Measurements from ENCODE around the gene EIF3K.

Gene EIF3K

DNA sequence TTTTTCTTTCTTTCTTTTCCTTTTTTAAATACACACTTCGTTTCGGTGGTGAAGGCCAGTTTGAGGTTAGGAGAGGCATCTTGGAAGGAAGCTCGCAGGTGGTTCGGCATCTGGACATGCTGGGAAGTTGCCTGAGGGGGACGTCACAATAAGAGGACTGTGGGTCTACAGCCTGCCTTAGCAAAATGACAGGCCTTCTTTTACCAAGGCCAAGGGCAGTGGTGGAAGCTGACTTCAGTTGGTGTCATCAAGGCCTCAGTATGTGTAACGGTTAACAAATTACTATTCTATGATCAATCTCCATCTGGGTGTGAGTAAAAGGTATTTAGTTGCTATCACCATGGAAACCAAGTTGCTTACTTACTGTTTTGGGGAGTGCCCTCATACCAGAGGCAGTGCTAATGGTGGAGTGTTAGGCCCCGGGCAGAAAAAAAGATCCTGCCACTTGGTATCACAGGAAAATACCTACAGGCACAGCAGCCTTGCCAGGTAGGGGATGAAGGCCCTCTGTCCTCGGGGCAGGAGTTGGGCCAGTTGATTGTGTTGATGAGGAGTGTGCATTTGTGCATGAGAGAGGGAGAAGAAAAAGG lies 38.7 kb downstream of the EIF3K start:
- peak overlapping the region; percentile 96 for H3K27ac ChIP-seq (ENCODE audit: low read depth, low read length)
- no peaks in the 10 kb centered on the region for H3K27me3 ChIP-seq (ENCODE audit: control insufficient read depth in 5 of 5, insufficient read depth in 4 of 5, low read length in 5 of 5)
- peaks cover 0 to 5% (median 0%) of the 10 kb centered on the region in 5 donors for H3K36me3 ChIP-seq (ENCODE audit: control insufficient read depth in 5 of 5, insufficient read depth in 5 of 5, low read length in 5 of 5)
- peaks cover 9 to 98% (median 94%) of the 10 kb centered on the region in 5 donors for H3K4me1 ChIP-seq (ENCODE audit: control insufficient read depth in 5 of 5, insufficient read depth in 5 of 5, low read length in 5 of 5)
- H3K9ac ChIP-seq (ENCODE audit: low read length in 5 of 5): peak overlapping the region in 3 of 5 donors; percentile 56 to 73 (median 62)
- peak overlapping the region in 2 of 5 donors; percentile 4 to 26 for H3K4me3 ChIP-seq (ENCODE audit: low read depth in 1 of 5, low read length in 5 of 5)
- no peaks in the 10 kb centered on the region for H3K9me3 ChIP-seq (ENCODE audit: control insufficient read depth in 5 of 5, low read length in 5 of 5)

DNA sequence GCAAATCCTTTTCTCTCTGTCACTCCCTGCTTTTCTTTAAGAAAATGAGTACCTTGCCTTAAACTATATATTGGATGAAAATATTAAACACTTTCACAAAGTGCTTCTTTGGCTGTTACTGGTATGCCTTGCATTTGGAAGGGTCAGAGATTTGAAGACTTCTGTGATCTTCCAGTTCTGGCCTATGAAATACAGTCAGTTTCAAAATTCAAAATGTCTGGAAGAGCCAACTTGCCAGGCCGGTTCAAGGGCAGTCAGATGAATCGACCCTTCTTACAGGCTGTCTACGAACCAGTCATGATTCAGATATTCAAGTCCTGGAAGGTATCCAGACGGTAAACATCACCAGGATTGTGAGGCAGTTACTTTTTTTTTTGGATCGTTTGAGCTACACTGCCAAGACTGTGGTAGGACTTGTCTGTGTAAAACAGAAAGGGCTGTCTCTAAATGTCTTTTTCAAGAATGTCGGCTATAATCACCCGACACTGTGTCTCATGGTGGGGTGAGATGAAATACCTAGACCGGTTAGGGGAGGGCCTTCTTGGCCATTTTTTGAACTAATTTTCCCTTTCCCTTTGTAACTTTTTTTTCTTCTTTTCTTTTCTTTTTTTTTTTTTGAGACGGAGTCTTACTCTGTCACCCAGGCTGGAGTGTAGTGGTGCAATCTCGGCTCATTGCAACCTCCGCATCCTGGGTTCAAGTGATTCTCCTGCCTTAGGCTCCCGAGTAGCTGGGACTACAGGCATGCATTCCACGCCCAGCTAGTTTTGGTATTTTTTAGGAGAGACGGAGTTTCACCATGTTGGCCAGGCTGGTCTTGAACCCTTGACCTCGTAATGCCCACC lies 39.7 kb downstream of the EIF3K start:
- Histone ChIP-seq H3K9ac (ENCODE audit: low read length in 5 of 5) (peak overlapping the region in 4 of 5 donors; percentile 56 to 73 (median 60)), H3K4me3 (ENCODE audit: low read depth in 1 of 5, low read length in 5 of 5) (peak overlapping the region in 2 of 5 donors; percentile 30 to 49), H3K4me1 (ENCODE audit: control insufficient read depth in 5 of 5, insufficient read depth in 5 of 5, low read length in 5 of 5) (peaks cover 7 to 96% (median 94%) of the 10 kb centered on the region in 5 donors), H3K27me3 (ENCODE audit: control insufficient read depth in 5 of 5, insufficient read depth in 4 of 5, low read length in 5 of 5) (no peaks in the 10 kb centered on the region), H3K27ac (ENCODE audit: low read depth, low read length) (peak overlapping the region; percentile 96), H3K9me3 (ENCODE audit: control insufficient read depth in 5 of 5, low read length in 5 of 5) (no peaks in the 10 kb centered on the region), H3K36me3 (ENCODE audit: control insufficient read depth in 5 of 5, insufficient read depth in 5 of 5, low read length in 5 of 5) (peaks cover 0 to 5% (median 0%) of the 10 kb centered on the region in 5 donors)

DNA sequence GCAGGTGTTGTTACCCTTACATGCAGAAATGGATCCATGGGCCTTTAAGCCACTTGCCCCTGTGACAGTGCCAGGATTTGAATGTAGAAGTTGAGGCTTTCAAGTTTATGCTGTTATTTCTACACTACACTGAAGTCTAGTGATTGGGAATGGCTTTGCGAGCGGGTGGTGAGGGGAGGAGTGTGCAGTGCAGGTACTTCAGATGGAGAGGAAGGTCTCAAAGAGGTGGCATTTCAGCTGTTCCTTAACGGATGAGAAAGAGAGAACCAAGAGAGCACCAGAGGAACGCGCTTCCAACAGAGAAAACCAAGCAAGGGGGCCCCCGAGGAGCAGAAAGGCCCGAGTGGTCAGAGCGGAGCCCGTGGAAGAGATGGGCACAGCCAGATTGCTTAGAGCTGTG lies 41.7 kb downstream of the EIF3K start:
- no peak overlapping the region for H3K4me3 ChIP-seq (ENCODE audit: low read depth in 1 of 5, low read length in 5 of 5)
- H3K27me3 ChIP-seq (ENCODE audit: control insufficient read depth in 5 of 5, insufficient read depth in 4 of 5, low read length in 5 of 5): no peaks in the 10 kb centered on the region
- peak overlapping the region; percentile 96 for H3K27ac ChIP-seq (ENCODE audit: low read depth, low read length)
- peak overlapping the region in 1 of 5 donors; percentile 36 for H3K9ac ChIP-seq (ENCODE audit: low read length in 5 of 5)
- H3K4me1 ChIP-seq (ENCODE audit: control insufficient read depth in 5 of 5, insufficient read depth in 5 of 5, low read length in 5 of 5): peaks cover 16 to 96% (median 94%) of the 10 kb centered on the region in 5 donors
- H3K9me3 ChIP-seq (ENCODE audit: control insufficient read depth in 5 of 5, low read length in 5 of 5): no peaks in the 10 kb centered on the region
- H3K36me3 ChIP-seq (ENCODE audit: control insufficient read depth in 5 of 5, insufficient read depth in 5 of 5, low read length in 5 of 5): peaks cover 0 to 5% (median 0%) of the 10 kb centered on the region in 5 donors

DNA sequence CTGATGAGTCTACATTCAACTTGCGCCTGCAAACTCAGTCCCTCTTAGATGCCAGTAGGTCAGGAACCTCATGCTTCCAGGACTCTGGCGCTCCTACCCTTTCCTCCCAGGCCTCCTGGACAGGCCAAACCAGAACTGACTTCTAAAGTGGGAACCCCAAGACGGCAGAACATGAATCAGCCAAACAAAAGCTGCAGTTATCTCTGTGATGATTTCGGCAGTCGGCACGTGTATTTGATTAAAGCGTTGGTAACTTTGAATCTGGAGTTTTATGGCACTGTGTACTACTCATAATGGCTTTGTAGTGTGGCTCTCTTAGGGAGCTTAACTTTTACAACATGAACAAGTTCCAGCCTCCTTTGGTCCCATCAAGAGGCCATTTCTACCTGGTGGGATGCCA lies 42.1 kb downstream of the EIF3K start:
- no peak overlapping the region for H3K4me3 ChIP-seq (ENCODE audit: low read depth in 1 of 5, low read length in 5 of 5)
- H3K4me1 ChIP-seq (ENCODE audit: control insufficient read depth in 5 of 5, insufficient read depth in 5 of 5, low read length in 5 of 5): peaks cover 18 to 96% (median 94%) of the 10 kb centered on the region in 5 donors
- no peaks in the 10 kb centered on the region for H3K27me3 ChIP-seq (ENCODE audit: control insufficient read depth in 5 of 5, insufficient read depth in 4 of 5, low read length in 5 of 5)
- H3K36me3 ChIP-seq (ENCODE audit: control insufficient read depth in 5 of 5, insufficient read depth in 5 of 5, low read length in 5 of 5): peaks cover 0 to 5% (median 0%) of the 10 kb centered on the region in 5 donors
- peak overlapping the region in 2 of 5 donors; percentile 28 to 36 for H3K9ac ChIP-seq (ENCODE audit: low read length in 5 of 5)
- H3K9me3 ChIP-seq (ENCODE audit: control insufficient read depth in 5 of 5, low read length in 5 of 5): no peaks in the 10 kb centered on the region
- peak overlapping the region; percentile 96 for H3K27ac ChIP-seq (ENCODE audit: low read depth, low read length)

DNA sequence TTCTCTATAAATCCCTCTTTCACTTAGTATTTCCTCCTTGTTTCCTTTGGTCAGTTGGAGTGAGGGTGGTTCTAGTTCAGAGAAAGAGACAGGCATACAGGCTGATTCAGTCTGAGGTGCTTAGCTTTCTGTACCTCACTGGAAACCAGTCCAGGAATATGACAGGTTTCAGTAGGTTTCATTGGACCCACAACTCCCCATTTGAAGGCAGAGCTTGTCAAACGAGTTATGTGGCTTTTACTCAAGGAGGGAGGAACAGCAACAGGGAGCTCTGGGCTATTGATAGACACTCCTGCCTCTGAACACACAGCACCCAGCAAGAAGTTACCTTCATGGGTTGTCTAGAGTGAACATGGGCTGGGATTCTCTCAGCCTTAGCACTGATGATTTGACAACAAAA lies 43.0 kb downstream of the EIF3K start:
- Histone ChIP-seq H3K9me3 (ENCODE audit: control insufficient read depth in 5 of 5, low read length in 5 of 5) (no peaks in the 10 kb centered on the region), H3K27me3 (ENCODE audit: control insufficient read depth in 5 of 5, insufficient read depth in 4 of 5, low read length in 5 of 5) (no peaks in the 10 kb centered on the region), H3K9ac (ENCODE audit: low read length in 5 of 5) (peak overlapping the region in 1 of 5 donors; percentile 53), H3K4me1 (ENCODE audit: control insufficient read depth in 5 of 5, insufficient read depth in 5 of 5, low read length in 5 of 5) (peaks cover 21 to 96% (median 94%) of the 10 kb centered on the region in 5 donors), H3K27ac (ENCODE audit: low read depth, low read length) (no peak overlapping the region), H3K36me3 (ENCODE audit: control insufficient read depth in 5 of 5, insufficient read depth in 5 of 5, low read length in 5 of 5) (peaks cover 0 to 5% (median 0%) of the 10 kb centered on the region in 5 donors), H3K4me3 (ENCODE audit: low read depth in 1 of 5, low read length in 5 of 5) (no peak overlapping the region)

DNA sequence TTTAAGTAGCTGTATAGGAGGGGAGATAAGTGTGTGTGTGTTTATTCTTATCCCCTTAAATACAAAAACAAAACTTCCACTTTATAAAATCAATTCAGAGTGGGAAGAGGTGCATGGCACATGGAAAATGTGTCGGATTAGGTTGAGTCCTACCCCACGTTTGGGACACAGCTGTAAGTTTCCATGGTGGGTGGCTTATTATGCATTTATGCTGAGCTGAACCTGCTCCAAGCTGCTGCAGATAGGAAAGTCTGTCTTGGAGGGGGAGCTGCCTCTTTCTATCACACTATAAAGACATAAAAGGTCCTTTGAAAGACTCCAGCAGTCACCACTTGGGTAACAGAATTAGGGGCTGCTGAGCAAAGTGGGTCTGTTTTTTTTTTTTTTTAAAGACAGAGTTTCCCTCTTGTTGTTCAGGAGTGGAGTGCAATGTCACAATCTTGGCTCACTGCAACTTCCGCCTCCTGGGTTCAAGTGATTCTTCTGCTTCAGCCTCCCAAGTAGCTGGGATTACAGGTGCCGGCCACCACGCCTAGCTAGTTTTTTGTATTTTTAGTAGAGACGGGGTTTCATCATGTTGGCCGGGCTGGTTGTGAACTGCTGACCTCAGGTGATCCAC lies 43.7 kb downstream of the EIF3K start:
- Histone ChIP-seq H3K36me3 (ENCODE audit: control insufficient read depth in 5 of 5, insufficient read depth in 5 of 5, low read length in 5 of 5) (peaks cover 0 to 5% (median 0%) of the 10 kb centered on the region in 5 donors), H3K4me1 (ENCODE audit: control insufficient read depth in 5 of 5, insufficient read depth in 5 of 5, low read length in 5 of 5) (peaks cover 21 to 96% (median 95%) of the 10 kb centered on the region in 5 donors), H3K27me3 (ENCODE audit: control insufficient read depth in 5 of 5, insufficient read depth in 4 of 5, low read length in 5 of 5) (no peaks in the 10 kb centered on the region), H3K27ac (ENCODE audit: low read depth, low read length) (peak overlapping the region; percentile 62), H3K4me3 (ENCODE audit: low read depth in 1 of 5, low read length in 5 of 5) (no peak overlapping the region), H3K9me3 (ENCODE audit: control insufficient read depth in 5 of 5, low read length in 5 of 5) (no peaks in the 10 kb centered on the region), H3K9ac (ENCODE audit: low read length in 5 of 5) (no peak overlapping the region)

DNA sequence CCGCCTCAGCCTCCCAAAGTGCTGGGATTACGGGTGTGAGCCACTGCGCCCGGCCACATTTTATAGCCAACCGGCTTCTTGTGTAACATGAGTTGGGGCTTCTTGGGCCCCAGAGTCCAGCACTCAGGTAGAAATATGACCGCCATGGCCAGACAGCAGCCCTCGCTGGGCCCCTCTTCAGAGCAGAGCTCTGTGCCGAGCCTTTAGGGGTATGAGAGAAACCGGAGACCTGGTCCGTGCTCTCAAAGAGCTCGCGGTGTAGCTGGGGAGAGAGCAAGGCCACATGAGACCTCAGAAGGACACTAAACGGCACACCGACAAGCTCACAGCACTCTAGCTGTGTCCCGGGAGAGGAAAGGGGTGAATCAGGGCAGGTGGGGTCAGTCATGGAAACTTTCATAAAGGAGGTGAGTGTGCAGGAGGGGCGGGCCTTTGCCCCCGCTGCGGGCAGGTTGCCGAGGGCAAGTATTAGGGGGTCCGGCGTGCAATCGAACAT lies 44.2 kb downstream of the EIF3K start:
- Histone ChIP-seq H3K9ac (ENCODE audit: low read length in 5 of 5) (peak overlapping the region in 1 of 5 donors; percentile 1), H3K4me1 (ENCODE audit: control insufficient read depth in 5 of 5, insufficient read depth in 5 of 5, low read length in 5 of 5) (peaks cover 21 to 96% (median 95%) of the 10 kb centered on the region in 5 donors), H3K27ac (ENCODE audit: low read depth, low read length) (peak overlapping the region; percentile 62), H3K4me3 (ENCODE audit: low read depth in 1 of 5, low read length in 5 of 5) (peak overlapping the region in 3 of 5 donors; percentile 20 to 31 (median 28)), H3K9me3 (ENCODE audit: control insufficient read depth in 5 of 5, low read length in 5 of 5) (no peaks in the 10 kb centered on the region), H3K27me3 (ENCODE audit: control insufficient read depth in 5 of 5, insufficient read depth in 4 of 5, low read length in 5 of 5) (no peaks in the 10 kb centered on the region), H3K36me3 (ENCODE audit: control insufficient read depth in 5 of 5, insufficient read depth in 5 of 5, low read length in 5 of 5) (peaks cover 0 to 7% (median under 1%) of the 10 kb centered on the region in 5 donors)

DNA sequence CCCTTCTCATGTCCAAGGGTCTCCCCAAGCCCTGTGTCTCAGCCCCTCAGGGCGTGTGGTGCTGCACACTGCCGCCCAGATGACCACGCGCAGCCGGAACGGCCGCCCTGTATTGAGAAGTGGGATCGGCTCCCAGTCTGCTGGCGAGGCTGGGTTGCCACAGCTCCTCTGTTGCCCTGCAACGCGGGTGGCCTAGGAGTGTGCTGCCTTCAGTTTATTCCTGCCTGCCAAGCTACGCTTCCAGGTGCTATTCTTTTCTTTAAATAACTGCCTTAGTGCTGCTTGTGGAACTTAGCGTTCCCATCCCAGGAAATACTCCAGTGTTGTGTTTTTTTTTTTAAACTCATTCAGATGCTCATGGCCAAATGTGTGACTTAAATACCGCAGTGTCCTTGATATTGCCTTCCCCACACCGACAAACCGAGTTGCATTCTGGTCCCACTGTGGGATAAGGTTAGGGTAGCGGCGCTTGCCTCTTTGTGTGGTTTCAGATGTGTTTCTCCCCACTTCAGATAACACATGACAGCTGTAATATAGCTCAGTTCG lies 45.0 kb downstream of the EIF3K start:
- Histone ChIP-seq H3K4me3 (ENCODE audit: low read depth in 1 of 5, low read length in 5 of 5) (peak overlapping the region in 4 of 5 donors; percentile 17 to 31 (median 24)), H3K9ac (ENCODE audit: low read length in 5 of 5) (peak overlapping the region in 3 of 5 donors; percentile 9 to 63 (median 20)), H3K36me3 (ENCODE audit: control insufficient read depth in 5 of 5, insufficient read depth in 5 of 5, low read length in 5 of 5) (peaks cover 0 to 10% (median 2%) of the 10 kb centered on the region in 5 donors), H3K27me3 (ENCODE audit: control insufficient read depth in 5 of 5, insufficient read depth in 4 of 5, low read length in 5 of 5) (no peaks in the 10 kb centered on the region), H3K27ac (ENCODE audit: low read depth, low read length) (peak overlapping the region; percentile 62), H3K9me3 (ENCODE audit: control insufficient read depth in 5 of 5, low read length in 5 of 5) (no peaks in the 10 kb centered on the region), H3K4me1 (ENCODE audit: control insufficient read depth in 5 of 5, insufficient read depth in 5 of 5, low read length in 5 of 5) (peaks cover 21 to 96% (median 91%) of the 10 kb centered on the region in 5 donors)

DNA sequence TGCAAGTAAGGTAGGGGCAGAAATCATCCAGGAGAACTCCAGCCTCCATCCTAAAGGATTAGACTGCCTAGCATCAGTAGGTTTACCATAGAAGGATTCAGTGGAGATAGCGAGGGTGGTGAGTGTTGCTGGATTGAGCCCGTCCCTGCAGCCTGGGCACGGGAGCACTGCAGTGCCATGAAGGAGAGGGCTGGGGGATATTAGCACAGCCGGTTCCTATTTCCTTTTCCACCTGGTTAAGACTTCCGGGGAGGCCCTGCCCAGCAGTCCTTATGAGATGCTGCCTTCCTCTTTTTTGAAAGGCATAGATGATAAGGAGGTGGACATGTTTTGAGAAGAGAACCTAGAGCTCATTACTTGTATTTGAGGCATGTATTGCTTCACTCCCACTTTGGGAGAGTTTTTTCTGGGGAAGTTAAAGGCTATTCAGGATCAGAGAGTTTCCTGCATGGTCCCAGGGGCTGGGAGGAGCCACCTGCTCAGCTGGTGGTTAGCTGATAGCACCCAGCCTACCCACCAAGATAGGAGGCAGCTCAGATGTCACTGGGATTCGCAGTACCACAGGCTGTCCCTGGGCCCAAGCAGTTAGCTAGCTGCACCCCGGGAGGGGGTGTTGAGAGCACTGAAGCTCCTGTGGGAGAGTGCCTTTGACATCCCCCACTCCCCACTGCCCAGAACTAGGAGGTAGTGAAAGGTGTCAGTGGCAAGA lies 45.7 kb downstream of the EIF3K start:
- Histone ChIP-seq H3K27ac (ENCODE audit: low read depth, low read length) (peak overlapping the region; percentile 87), H3K4me3 (ENCODE audit: low read depth in 1 of 5, low read length in 5 of 5) (peak overlapping the region in 4 of 5 donors; percentile 4 to 36 (median 30)), H3K36me3 (ENCODE audit: control insufficient read depth in 5 of 5, insufficient read depth in 5 of 5, low read length in 5 of 5) (peaks cover 0 to 10% (median 2%) of the 10 kb centered on the region in 5 donors), H3K4me1 (ENCODE audit: control insufficient read depth in 5 of 5, insufficient read depth in 5 of 5, low read length in 5 of 5) (peaks cover 23 to 96% (median 91%) of the 10 kb centered on the region in 5 donors), H3K9ac (ENCODE audit: low read length in 5 of 5) (peak overlapping the region; percentile 9 to 63 (median 41)), H3K27me3 (ENCODE audit: control insufficient read depth in 5 of 5, insufficient read depth in 4 of 5, low read length in 5 of 5) (no peaks in the 10 kb centered on the region), H3K9me3 (ENCODE audit: control insufficient read depth in 5 of 5, low read length in 5 of 5) (no peaks in the 10 kb centered on the region)

Data from subcutaneous abdominal adipose tissue (tissue), 5 donors.